AG09319 (cell line): Measurements from ENCODE around the gene RBFA.

ENCODE experiments used
- DNase-seq: peaks from one replicate; pipeline ENCODE4 v3.0.0-alpha.2; 2010; ENCODE audit warnings: low read depth; ENCODE audit errors: extremely low read depth
- TF ChIP-seq, protein P1 (sequence below): IDR thresholded peaks from 2 replicates; pipeline ENCODE4 v1.5.1; 2011; ENCODE audit warnings: low read depth, mild to moderate bottlenecking, inconsistent platforms, low read length, moderate library complexity

Gene RBFA

GRCh38 chr18:80050797-80051196 lies 16.6 kb downstream of the RBFA start:
- TF ChIP-seq, protein P1, sequence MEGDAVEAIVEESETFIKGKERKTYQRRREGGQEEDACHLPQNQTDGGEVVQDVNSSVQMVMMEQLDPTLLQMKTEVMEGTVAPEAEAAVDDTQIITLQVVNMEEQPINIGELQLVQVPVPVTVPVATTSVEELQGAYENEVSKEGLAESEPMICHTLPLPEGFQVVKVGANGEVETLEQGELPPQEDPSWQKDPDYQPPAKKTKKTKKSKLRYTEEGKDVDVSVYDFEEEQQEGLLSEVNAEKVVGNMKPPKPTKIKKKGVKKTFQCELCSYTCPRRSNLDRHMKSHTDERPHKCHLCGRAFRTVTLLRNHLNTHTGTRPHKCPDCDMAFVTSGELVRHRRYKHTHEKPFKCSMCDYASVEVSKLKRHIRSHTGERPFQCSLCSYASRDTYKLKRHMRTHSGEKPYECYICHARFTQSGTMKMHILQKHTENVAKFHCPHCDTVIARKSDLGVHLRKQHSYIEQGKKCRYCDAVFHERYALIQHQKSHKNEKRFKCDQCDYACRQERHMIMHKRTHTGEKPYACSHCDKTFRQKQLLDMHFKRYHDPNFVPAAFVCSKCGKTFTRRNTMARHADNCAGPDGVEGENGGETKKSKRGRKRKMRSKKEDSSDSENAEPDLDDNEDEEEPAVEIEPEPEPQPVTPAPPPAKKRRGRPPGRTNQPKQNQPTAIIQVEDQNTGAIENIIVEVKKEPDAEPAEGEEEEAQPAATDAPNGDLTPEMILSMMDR, result no peak
- DNase-seq, result no peak

DNA sequence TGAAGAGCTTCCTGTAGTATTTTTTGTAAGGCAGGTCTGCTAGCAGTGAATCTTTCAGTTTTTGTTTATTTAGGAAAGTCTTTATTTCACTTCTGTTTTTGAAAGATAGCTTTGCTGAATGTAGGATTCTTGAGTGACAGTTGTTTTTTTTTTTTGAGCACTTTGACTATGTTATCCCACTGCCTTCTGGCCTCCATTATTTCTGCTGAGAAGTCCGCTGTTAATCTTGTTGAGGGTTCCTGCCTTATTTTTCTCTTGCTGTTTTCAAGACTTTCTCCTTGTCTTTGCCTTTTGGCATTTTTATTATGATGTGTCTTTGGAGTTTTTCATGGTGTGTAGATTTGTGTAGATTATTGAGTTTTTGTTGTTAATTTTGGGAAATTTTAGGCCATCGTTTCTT lies 21.9 kb downstream of the RBFA start:
- TF ChIP-seq, protein P1, result no peak
- no peak for DNase-seq

- TF ChIP-seq, protein P1, result no peak
- no peak for DNase-seq
Observed at GRCh38 chr18:80059945-80060344, 25.7 kb downstream of the RBFA start.

- TF ChIP-seq, protein P1, result no peak
- DNase-seq, result no peak
Observed at GRCh38 chr18:80065705-80066104, 31.5 kb downstream of the RBFA start.

GRCh38 chr18:80067321-80067720 lies 33.1 kb downstream of the RBFA start:
- TF ChIP-seq, protein P1, result no peak

GRCh38 chr18:80067897-80068296 lies 33.7 kb downstream of the RBFA start:
- TF ChIP-seq, protein P1, result no peak
- DNase-seq, result no peak

More at GRCh38 chr18:80067321-80067720, 33.1 kb downstream of the RBFA start:
- no peak for DNase-seq

DNA sequence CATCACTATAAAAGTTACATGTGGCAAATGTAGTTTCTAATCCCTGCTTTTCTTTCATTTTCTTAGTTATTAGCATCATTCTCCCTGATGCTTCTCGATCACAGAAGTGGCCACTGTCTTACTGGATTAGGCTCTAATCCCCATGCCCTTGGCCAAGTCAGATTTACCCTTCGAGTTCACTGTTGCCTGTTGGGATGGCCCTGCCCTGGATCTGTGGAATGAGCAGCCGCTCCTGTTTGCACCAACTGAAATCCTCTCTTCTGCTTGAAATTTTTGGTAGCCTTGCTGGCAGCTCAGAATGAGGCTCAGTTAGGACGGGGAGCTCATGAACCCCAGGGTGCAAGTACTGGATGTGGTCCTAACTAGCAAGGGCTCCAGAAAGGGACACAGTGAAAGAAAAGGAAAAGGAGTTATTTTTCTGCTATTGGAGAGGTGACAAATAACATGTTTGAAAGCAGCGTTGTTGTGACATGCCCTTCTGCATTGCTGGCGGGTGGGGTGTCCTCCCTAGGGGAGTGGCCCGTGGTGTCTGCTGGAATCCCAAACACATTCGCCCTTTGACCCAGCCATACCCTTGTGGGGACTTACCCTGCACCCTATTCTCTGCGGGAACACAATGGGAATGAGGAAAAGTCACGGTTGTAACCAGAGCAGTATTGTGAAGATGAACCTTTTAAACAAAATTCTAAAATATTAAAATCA lies 34.5 kb downstream of the RBFA start:
- no peak for DNase-seq
- TF ChIP-seq, protein P1, result no peak
